NCI-H1417 (cell line): Measurements from ENCODE around the gene MVP.

Experiments
- DNase-seq, 3 experiments: peaks; one replicate each; lab custom pipeline; 2025; lab: John Stamatoyannopoulos, UW

MVP gene

GRCh38 chr16:29804455-29805231 is 15.6 kb upstream of the MVP start:
- DNase-seq, result peak in 2 of 3 experiments; percentile 68 to 73

GRCh38 chr16:29805232-29806098 is 14.8 kb upstream of the MVP start:
- peak; percentile 94 to 100 (median 99) for DNase-seq

GRCh38 chr16:29806099-29806579 is 14.1 kb upstream of the MVP start, which contains the start of gene MAZ:
Gene MAZ (plus strand): TSS chr16:29806529. CDS start chr16:29806702, 173 bp downstream.
- DNase-seq, result peak in 2 of 3 experiments; percentile 90

GRCh38 chr16:29806641-29807425 is 13.4 kb upstream of the MVP start:
- DNase-seq, result peak; percentile 51 to 92 (median 86)

- DNase-seq, result peak; percentile 70 to 95 (median 80)
Observed at GRCh38 chr16:29807426-29808218, 12.6 kb upstream of the MVP start.

GRCh38 chr16:29808219-29808900 is 11.9 kb upstream of the MVP start:
- DNase-seq, result peak in 1 of 3 experiments; percentile 41

- DNase-seq, result no peak
Observed at GRCh38 chr16:29809031-29809747, 11.1 kb upstream of the MVP start.

- DNase-seq, result peak in 2 of 3 experiments; percentile 30 to 53
Observed at GRCh38 chr16:29809850-29810698, 10.2 kb upstream of the MVP start.

GRCh38 chr16:29810699-29811169 is 9.5 kb upstream of the MVP start:
- no peak for DNase-seq

GRCh38 chr16:29811170-29811895 is 8.9 kb upstream of the MVP start:
- DNase-seq, result peak; percentile 87 to 93 (median 89)

- peak; percentile 43 to 87 (median 80) for DNase-seq
Observed at GRCh38 chr16:29811896-29812665, 8.2 kb upstream of the MVP start, which contains the start of gene PRRT2. Gene PRRT2 (plus strand): TSS chr16:29812193. CDS start chr16:29813055, 862 bp downstream.

GRCh38 chr16:29812754-29813643 is 7.3 kb upstream of the MVP start:
- no peak for DNase-seq

GRCh38 chr16:29813644-29814562 is 6.4 kb upstream of the MVP start:
- DNase-seq, result no peak

GRCh38 chr16:29814592-29814991 is 5.7 kb upstream of the MVP start:
- no peak for DNase-seq
